ENCODE data around the gene TLE2. TPM values are rescaled to one million over a fixed set of nuclear protein-coding genes. Genes with fewer than 3 reads are reported as not detected.

The TLE2 gene
- total RNA-seq, 4 donors from 2014 or later: 4.6 to 45.2 (median 29.2) TPM

- Histone ChIP-seq H3K36me3 (no peaks in the 10 kb centered on the region), H3K27ac (peak overlapping the region; percentile 54 to 86 (median 67)), H3K4me1 (peaks cover 0 to 20% (median 0%) of the 10 kb centered on the region in 4 donors), H3K27me3 (no peaks in the 10 kb centered on the region), H3K9me3 (no peaks in the 10 kb centered on the region), H3K4me3 (peak overlapping the region; percentile 6 to 34 (median 18))
- no peak for DNase-seq
- TF ChIP-seq CTCF (IDR thresholded peaks at IDR 0.05): no peak
Observed at GRCh38 chr19:2984215-2984528, 44.9 kb downstream of the TLE2 start.

- peak in 1 of 3 donors; percentile 52 for DNase-seq
- Histone ChIP-seq H3K36me3 (no peaks in the 10 kb centered on the region), H3K4me3 (peak overlapping the region; percentile 6 to 34 (median 18)), H3K9me3 (no peaks in the 10 kb centered on the region), H3K27ac (peak overlapping the region; percentile 54 to 86 (median 67)), H3K4me1 (peaks cover 0 to 20% (median 0%) of the 10 kb centered on the region in 4 donors), H3K27me3 (no peaks in the 10 kb centered on the region)
- TF ChIP-seq CTCF (IDR thresholded peaks at IDR 0.05) (no peak), POLR2A (IDR thresholded peaks at IDR 0.05) (no peak)
Observed at GRCh38 chr19:2983351-2984214, 45.5 kb downstream of the TLE2 start.

GRCh38 chr19:2982983-2983350, 46.1 kb downstream of the TLE2 start:
- no peaks in the 10 kb centered on the region for H3K27me3 ChIP-seq
- H3K36me3 ChIP-seq: no peaks in the 10 kb centered on the region
- no peak for TF ChIP-seq CTCF (IDR thresholded peaks at IDR 0.05)
- TF ChIP-seq POLR2A (IDR thresholded peaks at IDR 0.05): no peak
- H3K9me3 ChIP-seq: no peaks in the 10 kb centered on the region
- peak in 2 of 3 donors; percentile 65 to 82 for DNase-seq
- no peak overlapping the region for H3K4me3 ChIP-seq
- H3K4me1 ChIP-seq: peaks cover 0 to 23% (median 0%) of the 10 kb centered on the region in 4 donors
- H3K27ac ChIP-seq: peak overlapping the region; percentile 54 to 86 (median 67)

GRCh38 chr19:2982561-2982960, 46.5 kb downstream of the TLE2 start:
- no peak overlapping the region for H3K4me3 ChIP-seq
- DNase-seq: no peak
- TF ChIP-seq POLR2A (IDR thresholded peaks at IDR 0.05): no peak
- no peak for TF ChIP-seq CTCF (IDR thresholded peaks at IDR 0.05)

GRCh38 chr19:2981898-2982297, 47.2 kb downstream of the TLE2 start:
- H3K27ac ChIP-seq: no peak overlapping the region
- TF ChIP-seq POLR2A (IDR thresholded peaks at IDR 0.05) (no peak), CTCF (IDR thresholded peaks at IDR 0.05) (no peak)

More at GRCh38 chr19:2982561-2982960, 46.5 kb downstream of the TLE2 start:
- Histone ChIP-seq H3K9me3 (no peaks in the 10 kb centered on the region), H3K36me3 (no peaks in the 10 kb centered on the region), H3K4me1 (peaks cover 0 to 27% (median 0%) of the 10 kb centered on the region in 4 donors), H3K27ac (peak overlapping the region; percentile 27 to 86 (median 67)), H3K27me3 (no peaks in the 10 kb centered on the region)

More at GRCh38 chr19:2981898-2982297, 47.2 kb downstream of the TLE2 start:
- Histone ChIP-seq H3K4me1 (peaks cover 0 to 32% (median 4%) of the 10 kb centered on the region in 4 donors), H3K27me3 (no peaks in the 10 kb centered on the region), H3K36me3 (no peaks in the 10 kb centered on the region), H3K4me3 (no peak overlapping the region), H3K9me3 (no peaks in the 10 kb centered on the region)
- no peak for DNase-seq
